HCT116 (cell line): ENCODE results near the gene OR2H1. TPM values are rescaled to one million over a fixed set of nuclear protein-coding genes. Genes with fewer than 3 reads are reported as not detected.

ENCODE experiments used
- ATAC-seq: fragments of 200-7000 bp; cut with Tn5 transposase; 2 replicates; pipeline ENCODE4 v1.9.1; 2020; ENCODE audit warnings: mild to moderate bottlenecking, moderate library complexity
- BruUV-seq: library from RNA; stranded (reverse); fragments of 400-500 nt; replicated peaks from 2 replicates; lab custom pipeline; 2021; lab: Mats Ljungman, UMichigan
- CTCF ChIA-PET: fragments of 300-600 bp; sonication (Branson Sonifier 250); formaldehyde crosslinking; loops from one replicate; lab custom pipeline; 2021; ENCODE audit warnings: antibody characterized with exemption; lab: Charles Lee
- POLR2A ChIA-PET: fragments of 300-600, 350-600 bp; sonication (Branson Sonifier 250); formaldehyde crosslinking; loops from one replicate; lab custom pipeline; 2021; ENCODE audit warnings: antibody characterized with exemption; lab: Charles Lee
- RAD21 ChIA-PET, 2 experiments: fragments of 300-600 bp; sonication (Branson Sonifier 250); formaldehyde crosslinking; loops; one replicate each; lab custom pipeline; 2023; ENCODE audit warnings: low total read pairs in 2 of 2; ENCODE audit not compliant: uncharacterized antibody in 2 of 2, unreplicated experiment in 2 of 2, low non-redundant PET in 1 of 2; lab: Charles Lee
- DNase-seq: peaks from one replicate; pipeline ENCODE4 v3.0.0-alpha.2; 2010; ENCODE audit warnings: low read depth, low spot score
- H2AFZ ChIP-seq: fragments of 200-600 bp; shearing (Covaris generic), sonication (generic); 2 replicates; pipeline ENCODE4 v1.6.1; 2017; ENCODE audit warnings: low read depth, mixed run types, mixed read lengths, antibody characterized with exemption, low read length; ENCODE audit not compliant: poor library complexity, severe bottlenecking
- H3K27ac ChIP-seq: 2 replicates; pipeline ENCODE4 v1.5.1; 2012; ENCODE audit warnings: low read depth, low read length
- H3K27me3 ChIP-seq: fragments of 200-600 bp; sonication (generic); 2 replicates; pipeline ENCODE4 v1.6.1; 2016; ENCODE audit warnings: mixed run types, low read length, mixed read lengths; ENCODE audit not compliant: insufficient read depth
- H3K36me3 ChIP-seq, 2 experiments: fragments of 200-500 bp in 1 of 2; fragments of 200-600 bp in 1 of 2; sonication (Bioruptor generic) in 1 of 2; sonication (generic) in 1 of 2; 2 replicates each; pipeline versions ENCODE4 v1.5.1 to v1.6.1; 2014 to 2016; ENCODE audit warnings: low read length in 2 of 2, inconsistent platforms in 1 of 2, mixed read lengths in 1 of 2, mixed run types in 1 of 2; ENCODE audit not compliant: insufficient read depth in 2 of 2, control insufficient read depth in 1 of 2
- H3K4me1 ChIP-seq, 2 experiments: fragments of 200-600 bp in 1 of 2; sonication (generic) in 1 of 2; 2 replicates each; pipeline versions ENCODE4 v1.5.1 to v1.6.1; 2012 to 2017; ENCODE audit warnings: low read length in 2 of 2, inconsistent platforms in 1 of 2, mild to moderate bottlenecking in 1 of 2, mixed read lengths in 1 of 2, mixed run types in 1 of 2, moderate library complexity in 1 of 2; ENCODE audit not compliant: insufficient read depth in 2 of 2, control insufficient read depth in 1 of 2
- H3K4me2 ChIP-seq: fragments of 200-600 bp; sonication (generic); 2 replicates; pipeline ENCODE4 v1.6.1; 2017; ENCODE audit warnings: mixed run types, low read length, mixed read lengths
- H3K4me3 ChIP-seq, 2 experiments: fragments of 200-600 bp in 1 of 2; sonication (generic) in 1 of 2; replicated peaks in 1 of 2; 2 replicates each; pipeline ENCODE4 v1.5.1; 2011 to 2016; ENCODE audit warnings: low read length in 2 of 2, control low read depth in 1 of 2, low read depth in 1 of 2, mild to moderate bottlenecking in 1 of 2, mixed read lengths in 1 of 2, mixed run types in 1 of 2
- H3K79me2 ChIP-seq: fragments of 200-600 bp; sonication (generic); 2 replicates; pipeline ENCODE4 v1.6.1; 2017; ENCODE audit warnings: mild to moderate bottlenecking, mixed run types, low read length, moderate library complexity, mixed read lengths; ENCODE audit not compliant: insufficient read depth
- H3K9ac ChIP-seq: fragments of 200-600 bp; sonication (generic); 2 replicates; pipeline ENCODE4 v1.6.1; 2016; ENCODE audit warnings: low read length, mixed read lengths
- H3K9me2 ChIP-seq: fragments of 200-600 bp; sonication (generic), shearing (Covaris generic); 2 replicates; pipeline ENCODE4 v1.6.1; 2017; ENCODE audit warnings: mixed run types, mild to moderate bottlenecking, moderate library complexity; ENCODE audit not compliant: insufficient read depth
- H3K9me3 ChIP-seq, 2 experiments: fragments of 200-500 bp in 1 of 2; fragments of 200-600 bp in 1 of 2; sonication (Bioruptor generic) in 1 of 2; sonication (generic) in 1 of 2; 2 replicates each; pipeline ENCODE4 v1.6.1; 2014 to 2017; ENCODE audit warnings: low read length in 2 of 2, mixed read lengths in 2 of 2, inconsistent platforms in 1 of 2, low read depth in 1 of 2, mild to moderate bottlenecking in 1 of 2, mixed run types in 1 of 2, moderate library complexity in 1 of 2; ENCODE audit not compliant: control insufficient read depth in 1 of 2, insufficient read depth in 1 of 2
- H4K20me1 ChIP-seq: fragments of 200-600 bp; sonication (generic), shearing (Covaris generic); 2 replicates; pipeline ENCODE4 v1.6.1; 2017; ENCODE audit warnings: mixed run types, mild to moderate bottlenecking, moderate library complexity; ENCODE audit not compliant: insufficient read depth
- ELF1 ChIP-seq: IDR thresholded peaks from 2 replicates; pipeline ENCODE4 v1.6.1; 2012; ENCODE audit warnings: low read depth, borderline replicate concordance
- FOSL1 ChIP-seq: IDR thresholded peaks from 2 replicates; pipeline ENCODE4 v1.6.1; 2012; ENCODE audit warnings: low read depth
- JUND ChIP-seq: IDR thresholded peaks from 2 replicates; pipeline ENCODE4 v1.6.1; 2012
- POLR2A ChIP-seq: IDR thresholded peaks from 2 replicates; pipeline ENCODE4 v1.7.0; 2011; ENCODE audit warnings: borderline replicate concordance; ENCODE audit not compliant: insufficient read depth, insufficient read length; ENCODE audit errors: extremely low read depth
- POLR2AphosphoS5 ChIP-seq: IDR thresholded peaks from 2 replicates; pipeline ENCODE4 v1.6.1; 2011; ENCODE audit warnings: mild to moderate bottlenecking, low read depth, low read length, moderate library complexity
- RAD21 ChIP-seq: IDR thresholded peaks from 2 replicates; pipeline ENCODE4 v1.6.1; 2012; ENCODE audit warnings: low read depth, mild to moderate bottlenecking
- SIN3A ChIP-seq: IDR thresholded peaks from 2 replicates; pipeline ENCODE4 v1.6.1; 2012; ENCODE audit warnings: low read depth
- SP1 ChIP-seq: IDR thresholded peaks from 2 replicates; pipeline ENCODE4 v1.6.1; 2012; ENCODE audit warnings: low read depth
- SRF ChIP-seq: IDR thresholded peaks from 2 replicates; pipeline ENCODE4 v1.6.1; 2012; ENCODE audit warnings: low read depth
- TCF7L2 ChIP-seq: IDR thresholded peaks from 2 replicates; pipeline ENCODE4 v1.7.0; 2011; ENCODE audit warnings: borderline replicate concordance, inconsistent platforms; ENCODE audit not compliant: insufficient read depth, insufficient read length; ENCODE audit errors: extremely low read depth
- YY1 ChIP-seq: IDR thresholded peaks from 2 replicates; pipeline ENCODE4 v1.6.1; 2011; ENCODE audit warnings: low read length, low read depth, moderate library complexity, mild to moderate bottlenecking; ENCODE audit not compliant: insufficient replicate concordance; ENCODE audit errors: extremely low read depth
- intact Hi-C: fragments of 100-400 bp; cut with micrococcal nuclease; formaldehyde crosslinking; loops from 2 replicates; pipeline ENCODE4 v1.10.0; 2022
- total RNA-seq: library from RNA; stranded (reverse); gene quantifications from one replicate; pipeline ENCODE4 v1.2.1, GENCODE V29; 2021; ENCODE audit not compliant: unreplicated experiment
- TF ChIP-seq, protein P1 (sequence below): IDR thresholded peaks from 2 replicates; pipeline ENCODE4 v1.6.1; 2011; ENCODE audit warnings: mild to moderate bottlenecking, low read length, moderate library complexity; ENCODE audit not compliant: insufficient replicate concordance; ENCODE audit errors: extremely low read depth
- TF ChIP-seq, protein P2 (sequence below): IDR thresholded peaks from 2 replicates; pipeline ENCODE4 v1.6.1; 2012
- TF ChIP-seq, protein P3 (sequence below): IDR thresholded peaks from 2 replicates; pipeline ENCODE4 v1.6.1; 2012; ENCODE audit warnings: low read depth

Gene OR2H1
- total RNA-seq, 1 experiment from 2014 or later = not detected

DNA sequence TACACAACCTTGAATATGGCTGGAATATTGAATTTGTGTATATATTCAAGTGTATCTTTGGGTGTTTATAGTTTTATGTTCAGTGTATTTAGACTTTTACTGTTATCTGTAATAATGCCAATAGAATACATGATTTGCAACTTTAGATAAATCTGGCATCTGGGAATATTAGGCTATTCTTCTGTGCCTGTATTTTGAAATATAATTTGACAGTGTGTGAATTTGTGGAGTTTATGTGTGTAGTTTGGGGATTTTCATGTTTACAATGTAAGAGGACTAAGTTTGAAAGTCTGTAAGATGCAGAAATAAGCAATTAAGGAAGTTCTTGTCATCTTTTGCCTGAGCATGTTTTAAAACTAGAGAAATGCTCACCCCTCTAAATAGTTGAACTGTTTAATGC, 17.9 kb upstream of the OR2H1 start, which contains the start of gene OR10C1:
Gene OR10C1 (plus strand): TSS at position 301 of the 400 bp plus-strand sequence. CDS start 710 bp downstream, outside the sequence.
- H2AFZ ChIP-seq = no peak within 1 kb of the TSS
- TF ChIP-seq ELF1 = no peak
- TF ChIP-seq JUND = no peak
- TF ChIP-seq SRF = no peak
- TF ChIP-seq TCF7L2 = no peak
- TF ChIP-seq, all 23 proteins: peak for 0
- Histone ChIP-seq H4K20me1 (no peaks in the 10 kb centered on the region), H3K4me2 (no peak within 1 kb of the TSS), H3K36me3 (no peaks in the 10 kb centered on the region), H3K4me1 (no peaks in the 10 kb centered on the region), H3K9me3 (no peaks in the 10 kb centered on the region), H3K27me3 (0 out of 2 replicates have a peak, but pooled peaks cover 5% of the 10 kb centered on the region), H3K9me2 (no peaks in the 10 kb centered on the region), H3K4me3 (no peak within 1 kb of the TSS), H3K9ac (no peak within 1 kb of the TSS), H3K27ac (no peak within 1 kb of the TSS), H3K79me2 (no peaks in the 10 kb centered on the region)
- ChIA-PET POLR2A (no interaction called here), RAD21 (no interaction called here), CTCF (no interaction called here)
- DNase-seq (no peak), ATAC-seq (no peak)
- BruUV-seq = no TSS peak
- intact Hi-C loops = no loop called here

DNA sequence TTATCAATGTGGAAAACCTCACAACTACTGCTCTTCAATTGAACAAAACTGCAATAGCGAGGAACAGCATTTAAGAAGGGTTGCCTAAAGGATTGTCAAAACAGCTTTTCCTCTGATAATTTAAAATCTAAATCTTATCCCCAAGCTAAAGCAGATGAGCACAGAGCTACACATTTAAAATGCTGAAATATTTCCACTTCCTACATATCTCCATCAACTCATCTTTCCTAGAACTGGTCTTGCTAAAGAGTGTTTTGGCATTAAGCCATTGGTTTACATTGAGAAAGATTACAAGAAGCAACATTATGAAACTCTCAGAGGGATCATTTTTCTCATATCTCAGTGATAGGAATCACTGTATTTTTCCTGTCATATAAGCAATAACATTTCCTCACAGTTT, 14.2 kb upstream of the OR2H1 start:
- Histone ChIP-seq H3K4me3 (no peak overlapping the region), H3K4me2 (no peak overlapping the region), H3K27me3 (0 out of 2 replicates have a peak, but pooled peaks cover 5% of the 10 kb centered on the region), H3K36me3 (no peaks in the 10 kb centered on the region), H3K9me2 (no peaks in the 10 kb centered on the region), H3K79me2 (no peaks in the 10 kb centered on the region), H3K4me1 (no peaks in the 10 kb centered on the region), H3K9ac (no peak overlapping the region), H3K27ac (no peak overlapping the region), H3K9me3 (no peaks in the 10 kb centered on the region), H4K20me1 (no peaks in the 10 kb centered on the region), H2AFZ (no peak overlapping the region)
- POLR2A ChIA-PET = no interaction called here
- RAD21 ChIA-PET = no interaction called here
- ATAC-seq (no peak), DNase-seq (no peak)
- CTCF ChIA-PET = no interaction called here
- BruUV-seq = no TSS peak
- intact Hi-C loops = no loop called here
- no peak for TF ChIP-seq YY1
- TF ChIP-seq ELF1 = no peak
- no peak for TF ChIP-seq FOSL1
- TF ChIP-seq, protein P1, sequence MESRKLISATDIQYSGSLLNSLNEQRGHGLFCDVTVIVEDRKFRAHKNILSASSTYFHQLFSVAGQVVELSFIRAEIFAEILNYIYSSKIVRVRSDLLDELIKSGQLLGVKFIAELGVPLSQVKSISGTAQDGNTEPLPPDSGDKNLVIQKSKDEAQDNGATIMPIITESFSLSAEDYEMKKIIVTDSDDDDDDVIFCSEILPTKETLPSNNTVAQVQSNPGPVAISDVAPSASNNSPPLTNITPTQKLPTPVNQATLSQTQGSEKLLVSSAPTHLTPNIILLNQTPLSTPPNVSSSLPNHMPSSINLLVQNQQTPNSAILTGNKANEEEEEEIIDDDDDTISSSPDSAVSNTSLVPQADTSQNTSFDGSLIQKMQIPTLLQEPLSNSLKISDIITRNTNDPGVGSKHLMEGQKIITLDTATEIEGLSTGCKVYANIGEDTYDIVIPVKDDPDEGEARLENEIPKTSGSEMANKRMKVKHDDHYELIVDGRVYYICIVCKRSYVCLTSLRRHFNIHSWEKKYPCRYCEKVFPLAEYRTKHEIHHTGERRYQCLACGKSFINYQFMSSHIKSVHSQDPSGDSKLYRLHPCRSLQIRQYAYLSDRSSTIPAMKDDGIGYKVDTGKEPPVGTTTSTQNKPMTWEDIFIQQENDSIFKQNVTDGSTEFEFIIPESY = no peak
- TF ChIP-seq, protein P2, sequence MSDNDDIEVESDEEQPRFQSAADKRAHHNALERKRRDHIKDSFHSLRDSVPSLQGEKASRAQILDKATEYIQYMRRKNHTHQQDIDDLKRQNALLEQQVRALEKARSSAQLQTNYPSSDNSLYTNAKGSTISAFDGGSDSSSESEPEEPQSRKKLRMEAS = no peak
- TF ChIP-seq SIN3A = no peak
- no peak for TF ChIP-seq POLR2AphosphoS5
- TF ChIP-seq TCF7L2 = no peak
- no peak for TF ChIP-seq SRF
- no peak for TF ChIP-seq POLR2A
- TF ChIP-seq, protein P3, sequence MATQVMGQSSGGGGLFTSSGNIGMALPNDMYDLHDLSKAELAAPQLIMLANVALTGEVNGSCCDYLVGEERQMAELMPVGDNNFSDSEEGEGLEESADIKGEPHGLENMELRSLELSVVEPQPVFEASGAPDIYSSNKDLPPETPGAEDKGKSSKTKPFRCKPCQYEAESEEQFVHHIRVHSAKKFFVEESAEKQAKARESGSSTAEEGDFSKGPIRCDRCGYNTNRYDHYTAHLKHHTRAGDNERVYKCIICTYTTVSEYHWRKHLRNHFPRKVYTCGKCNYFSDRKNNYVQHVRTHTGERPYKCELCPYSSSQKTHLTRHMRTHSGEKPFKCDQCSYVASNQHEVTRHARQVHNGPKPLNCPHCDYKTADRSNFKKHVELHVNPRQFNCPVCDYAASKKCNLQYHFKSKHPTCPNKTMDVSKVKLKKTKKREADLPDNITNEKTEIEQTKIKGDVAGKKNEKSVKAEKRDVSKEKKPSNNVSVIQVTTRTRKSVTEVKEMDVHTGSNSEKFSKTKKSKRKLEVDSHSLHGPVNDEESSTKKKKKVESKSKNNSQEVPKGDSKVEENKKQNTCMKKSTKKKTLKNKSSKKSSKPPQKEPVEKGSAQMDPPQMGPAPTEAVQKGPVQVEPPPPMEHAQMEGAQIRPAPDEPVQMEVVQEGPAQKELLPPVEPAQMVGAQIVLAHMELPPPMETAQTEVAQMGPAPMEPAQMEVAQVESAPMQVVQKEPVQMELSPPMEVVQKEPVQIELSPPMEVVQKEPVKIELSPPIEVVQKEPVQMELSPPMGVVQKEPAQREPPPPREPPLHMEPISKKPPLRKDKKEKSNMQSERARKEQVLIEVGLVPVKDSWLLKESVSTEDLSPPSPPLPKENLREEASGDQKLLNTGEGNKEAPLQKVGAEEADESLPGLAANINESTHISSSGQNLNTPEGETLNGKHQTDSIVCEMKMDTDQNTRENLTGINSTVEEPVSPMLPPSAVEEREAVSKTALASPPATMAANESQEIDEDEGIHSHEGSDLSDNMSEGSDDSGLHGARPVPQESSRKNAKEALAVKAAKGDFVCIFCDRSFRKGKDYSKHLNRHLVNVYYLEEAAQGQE = no peak
- TF ChIP-seq SP1 = no peak
- TF ChIP-seq RAD21 = no peak
